Sigmoid colon (tissue), 3 donors: ENCODE measurements around the gene KCNH1.

Experiments
- CTCF ChIP-seq, 4 experiments: fragments of 450-650 bp in 3 of 4; fragments of 200-600 bp in 1 of 4; IDR thresholded peaks; one replicate each; pipeline ENCODE4 v1.5.1; 2016 to 2019; ENCODE audit warnings: antibody characterized with exemption in 4 of 4, mild to moderate bottlenecking in 3 of 4, moderate library complexity in 2 of 4
- POLR2A ChIP-seq, 2 donors: fragments of 450-650 bp; IDR thresholded peaks; one replicate each; pipeline ENCODE4 v1.6.1; 2016; ENCODE audit warnings: antibody characterized with exemption in 2 of 2, mild to moderate bottlenecking in 2 of 2, moderate library complexity in 2 of 2

GRCh38 chr1:210978974-210979354, 155.0 kb downstream of the KCNH1 start:
- no peak for TF ChIP-seq CTCF (IDR thresholded peaks at IDR 0.05)
- no peak for TF ChIP-seq POLR2A (IDR thresholded peaks at IDR 0.05)
